Calu3 (cell line): Measurements from ENCODE around the gene CRABP2. TPM values are rescaled to one million over a fixed set of nuclear protein-coding genes. Genes with fewer than 3 reads are reported as not detected.

Source experiments
- BruUV-seq: library from RNA; stranded (reverse); fragments of 400-500 nt; replicated peaks from 2 replicates; lab custom pipeline; 2021; lab: Mats Ljungman, UMichigan
- CTCF ChIA-PET: fragments of 300-600 bp; sonication (Branson Sonifier 250); formaldehyde crosslinking; loops from one replicate; lab custom pipeline; 2022; ENCODE audit warnings: antibody characterized with exemption; lab: Charles Lee
- DNase-seq: peaks from one replicate; pipeline ENCODE4 v3.0.0; 2022
- H3K27ac Mint-ChIP-seq: one replicate; pipeline ENCODE4 v1.8.0; 2022; ENCODE audit warnings: mixed read lengths; ENCODE audit not compliant: unreplicated experiment
- H3K27me3 Mint-ChIP-seq: one replicate; pipeline ENCODE4 v1.8.0; 2022; ENCODE audit warnings: mixed read lengths; ENCODE audit not compliant: unreplicated experiment
- H3K36me3 Mint-ChIP-seq: one replicate; pipeline ENCODE4 v1.8.0; 2022; ENCODE audit warnings: mild to moderate bottlenecking, moderate library complexity, mixed read lengths; ENCODE audit not compliant: insufficient read depth, unreplicated experiment
- H3K4me1 Mint-ChIP-seq: one replicate; pipeline ENCODE4 v1.8.0; 2022; ENCODE audit warnings: mild to moderate bottlenecking, low read depth, mixed read lengths; ENCODE audit not compliant: unreplicated experiment
- H3K4me3 Mint-ChIP-seq: one replicate; pipeline ENCODE4 v1.8.0; 2022; ENCODE audit warnings: mild to moderate bottlenecking, low read depth, moderate library complexity, mixed read lengths; ENCODE audit not compliant: unreplicated experiment
- H3K9me3 Mint-ChIP-seq: one replicate; pipeline ENCODE4 v1.8.0; 2022; ENCODE audit warnings: low read depth, mixed read lengths; ENCODE audit not compliant: unreplicated experiment
- CTCF ChIP-seq: fragments of 200-600 bp; IDR thresholded peaks from one replicate; pipeline ENCODE4 v1.8.0; 2022; ENCODE audit warnings: antibody characterized with exemption; ENCODE audit not compliant: unreplicated experiment
- intact Hi-C: fragments of 100-400 bp; cut with micrococcal nuclease; formaldehyde crosslinking; loops from one replicate; pipeline ENCODE4 v1.10.0; 2022; ENCODE audit not compliant: unreplicated experiment
- total RNA-seq: library from RNA; stranded (reverse); gene quantifications from 2 replicates; pipeline ENCODE4 v1.2.3, GENCODE V29; 2022

The CRABP2 gene
- total RNA-seq, 1 experiment from 2014 or later = 17.6 TPM

GRCh38 chr1:156721131-156721530 lies 15.7 kb upstream of the CRABP2 start:
- CTCF ChIA-PET = no interaction called here
- no peak for TF ChIP-seq CTCF
- intact Hi-C loops = no loop called here

GRCh38 chr1:156717351-156717750 lies 12.0 kb upstream of the CRABP2 start:
- no peak overlapping the region for H3K4me3 Mint-ChIP-seq
- peaks cover 8% of the 10 kb centered on the region for H3K4me1 Mint-ChIP-seq
- peaks cover 23% of the 10 kb centered on the region for H3K36me3 Mint-ChIP-seq
- no peak for TF ChIP-seq CTCF
- DNase-seq = no peak
- no peak overlapping the region for H3K27ac Mint-ChIP-seq
- H3K9me3 Mint-ChIP-seq = no peaks in the 10 kb centered on the region
- CTCF ChIA-PET = interaction anchor here (0.7 to 1.5 kb wide), 2 partner anchors 8 to 171 kb away, joined by 3 to 5 read pairs; no protein-coding TSS in a partner anchor
- no TSS peak for BruUV-seq
- intact Hi-C loops = no loop called here
- H3K27me3 Mint-ChIP-seq = no peaks in the 10 kb centered on the region

More at GRCh38 chr1:156721131-156721530, 15.7 kb upstream of the CRABP2 start:
- no TSS peak for BruUV-seq
- Mint-ChIP-seq H3K36me3 (peaks cover 18% of the 10 kb centered on the region), H3K4me1 (peaks cover 17% of the 10 kb centered on the region), H3K27ac (no peak overlapping the region), H3K27me3 (no peaks in the 10 kb centered on the region), H3K4me3 (no peak overlapping the region), H3K9me3 (no peaks in the 10 kb centered on the region)
- DNase-seq = no peak

- Mint-ChIP-seq H3K4me3 (no peak overlapping the region), H3K4me1 (peaks cover 8% of the 10 kb centered on the region), H3K9me3 (no peaks in the 10 kb centered on the region), H3K36me3 (peaks cover 12% of the 10 kb centered on the region), H3K27me3 (no peaks in the 10 kb centered on the region), H3K27ac (peak overlapping the region; percentile 8)
- BruUV-seq = no TSS peak
- TF ChIP-seq CTCF = no peak
- CTCF ChIA-PET = interaction anchor here (0.9 to 1.0 kb wide), 2 partner anchors 26 to 94 kb away, joined by 3 read pairs; no protein-coding TSS in a partner anchor
- DNase-seq = no peak
- intact Hi-C loops = no loop called here
Observed at GRCh38 chr1:156714830-156715229, 9.4 kb upstream of the CRABP2 start.

- Mint-ChIP-seq H3K9me3 (no peaks in the 10 kb centered on the region), H3K4me1 (peaks cover 25% of the 10 kb centered on the region), H3K27me3 (no peaks in the 10 kb centered on the region), H3K27ac (no peak overlapping the region), H3K36me3 (peaks cover 5% of the 10 kb centered on the region), H3K4me3 (no peak overlapping the region)
- CTCF ChIA-PET = interaction anchor here (0.6 to 2.0 kb wide), 3 partner anchors 14 to 23 kb away, joined by 3 to 18 read pairs (median 3); no protein-coding TSS in a partner anchor
- intact Hi-C loops = no loop called here
- DNase-seq = no peak
- BruUV-seq = no TSS peak
- TF ChIP-seq CTCF = no peak
Observed at GRCh38 chr1:156712626-156713025, 7.2 kb upstream of the CRABP2 start.
